ENCODE measurements around the gene VPS9D1.

VPS9D1 gene, protein sequence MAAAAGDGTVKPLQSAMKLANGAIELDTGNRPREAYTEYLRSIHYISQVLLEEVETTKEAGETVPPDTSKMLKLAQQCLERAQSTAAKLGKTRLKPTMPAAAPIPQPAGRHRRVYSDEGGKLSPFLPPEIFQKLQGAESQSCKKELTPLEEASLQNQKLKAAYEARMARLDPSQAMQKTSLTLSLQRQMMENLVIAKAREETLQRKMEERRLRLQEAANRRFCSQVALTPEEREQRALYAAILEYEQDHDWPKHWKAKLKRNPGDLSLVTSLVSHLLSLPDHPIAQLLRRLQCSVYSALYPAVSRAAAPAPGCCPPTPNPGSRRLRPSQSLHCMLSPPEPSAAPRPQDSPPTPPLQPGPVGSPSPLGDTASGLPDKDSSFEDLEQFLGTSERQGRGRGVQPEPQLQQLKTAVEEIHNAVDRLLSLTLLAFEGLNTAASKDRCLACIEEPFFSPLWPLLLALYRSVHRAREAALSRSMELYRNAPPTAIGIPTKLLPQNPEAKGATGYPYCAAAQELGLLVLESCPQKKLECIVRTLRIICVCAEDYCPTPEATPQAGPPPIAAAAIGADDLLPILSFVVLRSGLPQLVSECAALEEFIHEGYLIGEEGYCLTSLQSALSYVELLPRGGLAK

DNA sequence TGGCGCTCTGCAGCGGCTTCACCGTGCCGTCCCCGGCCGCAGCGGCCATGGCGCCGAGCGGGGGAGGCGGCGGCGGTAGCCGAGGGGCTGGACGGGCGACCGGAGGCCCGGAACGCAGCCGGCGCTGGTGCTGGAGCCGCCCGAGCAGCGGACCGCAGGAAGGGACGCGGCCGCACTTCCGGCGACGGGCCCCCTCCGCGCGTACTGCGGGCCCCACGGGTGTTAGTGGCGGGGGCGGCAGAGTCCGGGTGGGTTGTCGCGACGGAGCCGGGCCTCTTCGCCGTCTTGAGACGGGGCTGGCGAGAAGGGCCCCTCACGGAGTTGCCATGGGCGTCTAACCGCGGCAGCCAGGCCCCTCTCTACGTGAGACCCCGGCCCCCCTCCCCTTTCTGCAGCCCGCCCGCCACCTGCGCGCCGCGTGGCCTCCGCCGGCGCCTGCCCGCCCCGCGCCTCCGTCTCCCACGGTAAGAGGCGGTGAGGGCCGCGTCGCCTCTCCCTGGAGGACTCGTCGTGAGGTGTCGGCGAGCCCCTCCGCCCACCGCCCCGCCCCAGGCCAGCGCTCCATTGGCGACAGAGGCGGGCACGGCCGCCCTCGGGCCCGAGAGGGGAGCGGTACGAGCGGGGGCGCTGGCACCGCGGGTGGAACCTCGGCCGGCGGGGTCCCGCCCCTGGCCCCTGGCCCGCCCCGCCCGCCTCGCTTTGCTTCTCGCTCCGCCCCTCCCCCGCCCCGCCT is at the start of gene VPS9D1, which contains the start of gene ZNF276:
VPS9D1 (minus strand) TSS at position 86 of the 733 bp plus-strand sequence; CDS start at position 49, 37 bp downstream.
ZNF276 (plus strand) TSS at position 725 of the 733 bp plus-strand sequence. CDS start 104 bp downstream, outside the sequence.
- DNase-seq, result peak in 57 of 58 donors; percentile 30 to 88 (median 79)

- DNase-seq, result no peak
These were observed 49.7 kb upstream of the VPS9D1 start for GRCh38 chr16:89770367-89770766.

- no peak for DNase-seq
These were observed 44.7 kb upstream of the VPS9D1 start for GRCh38 chr16:89765292-89765830.

DNA sequence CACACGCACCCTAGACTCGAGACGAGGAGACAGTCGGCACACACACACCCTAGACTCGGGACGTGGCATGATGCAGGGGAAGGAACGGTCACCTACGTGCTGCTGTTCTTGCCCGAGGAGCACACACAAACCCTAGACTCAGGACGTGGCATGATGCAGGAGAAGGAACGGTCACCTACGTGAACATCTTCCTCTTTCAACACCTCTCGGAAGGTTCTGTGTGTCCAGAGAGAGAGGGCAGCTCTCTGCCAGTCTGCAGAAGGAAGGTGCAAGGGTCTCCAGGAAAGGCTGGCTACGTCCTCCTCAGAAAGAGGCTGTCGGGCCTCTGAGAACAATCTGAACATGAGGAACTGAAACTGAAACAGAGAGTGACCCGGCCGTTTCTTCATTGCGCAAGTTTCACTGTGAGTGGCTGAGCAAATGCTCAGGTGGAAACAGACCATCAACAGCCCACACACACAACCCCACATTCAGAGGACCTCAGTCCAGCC is 44.1 kb upstream of the VPS9D1 start:
- DNase-seq, result peak in 9 of 58 donors; percentile 7 to 34 (median 24)

- DNase-seq, result no peak
These were observed 40.7 kb upstream of the VPS9D1 start for GRCh38 chr16:89761304-89761922.

DNA sequence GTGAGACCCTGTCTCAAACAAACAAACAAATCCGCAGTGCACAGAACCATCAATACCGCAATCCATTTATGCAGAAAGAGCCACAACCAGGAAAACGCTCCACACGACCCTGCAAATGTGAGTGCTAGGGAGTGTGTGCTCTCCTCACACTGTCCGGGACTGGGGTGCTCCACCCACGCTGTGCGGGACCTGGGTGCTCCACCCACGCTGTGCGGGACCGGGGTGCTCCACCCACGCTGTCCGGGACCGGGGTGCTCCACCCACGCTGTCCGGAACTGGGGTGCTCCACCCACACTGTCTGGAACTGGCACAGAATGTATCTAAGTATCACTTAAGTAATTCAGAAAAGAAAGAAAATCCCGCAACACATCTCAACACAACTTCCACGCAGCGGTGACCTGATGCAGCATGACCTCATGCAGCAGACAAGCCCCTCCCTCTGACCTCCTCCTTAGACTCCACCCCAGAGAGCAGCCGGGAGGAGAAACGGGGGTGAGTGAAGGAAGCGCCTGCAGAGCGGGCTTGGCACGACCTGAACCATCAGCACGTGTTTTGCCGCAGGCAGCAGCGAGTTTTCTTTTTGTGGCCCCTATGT is 39.1 kb upstream of the VPS9D1 start:
- DNase-seq, result no peak

- peak in 3 of 58 donors; percentile 10 to 16 (median 14) for DNase-seq
These were observed 28.9 kb upstream of the VPS9D1 start for GRCh38 chr16:89749637-89750036.

- DNase-seq, result no peak
These were observed 28.2 kb upstream of the VPS9D1 start for GRCh38 chr16:89748921-89749320.

DNA sequence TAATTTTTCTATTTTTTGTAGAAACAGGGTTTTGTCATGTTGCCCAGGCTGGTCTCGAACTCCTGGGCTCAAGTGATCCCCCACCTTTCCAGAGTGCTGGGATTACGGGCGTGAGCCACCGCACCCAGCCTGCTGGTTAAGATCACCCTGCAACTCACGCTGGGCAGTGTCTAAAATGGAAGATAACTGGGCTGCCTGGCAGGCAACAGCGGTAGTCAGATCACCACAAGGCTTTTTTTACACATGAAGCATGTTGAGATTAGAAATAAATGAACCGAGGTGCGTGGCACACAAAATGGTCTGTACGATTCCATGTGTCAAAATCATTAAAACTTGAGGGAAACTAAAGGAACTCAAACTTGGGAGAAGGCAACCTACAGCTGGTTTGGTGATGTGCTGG is 27.4 kb upstream of the VPS9D1 start:
- DNase-seq, result no peak

DNA sequence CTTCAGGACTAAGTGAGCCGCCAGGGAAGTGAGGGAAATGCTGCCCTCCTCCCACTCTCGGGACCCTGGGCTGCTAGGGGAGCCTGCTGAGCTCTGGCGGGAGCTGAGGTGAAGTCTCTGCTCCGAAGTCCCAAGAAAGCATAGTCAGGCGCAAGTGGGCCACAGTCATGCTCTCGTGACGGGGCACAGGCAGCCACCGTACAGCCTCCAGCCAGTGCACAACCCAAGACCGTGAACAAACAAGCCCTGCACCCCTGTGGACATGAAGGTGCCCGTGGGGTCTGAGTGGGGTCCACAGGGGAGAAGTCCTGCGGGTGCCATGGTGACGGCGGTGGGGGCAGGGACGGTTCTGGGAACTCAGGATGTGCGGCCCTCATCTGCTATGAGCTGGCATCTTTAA is 25.3 kb upstream of the VPS9D1 start:
- no peak for DNase-seq

- no peak for DNase-seq
These were observed 24.1 kb upstream of the VPS9D1 start for GRCh38 chr16:89744813-89745212.

DNA sequence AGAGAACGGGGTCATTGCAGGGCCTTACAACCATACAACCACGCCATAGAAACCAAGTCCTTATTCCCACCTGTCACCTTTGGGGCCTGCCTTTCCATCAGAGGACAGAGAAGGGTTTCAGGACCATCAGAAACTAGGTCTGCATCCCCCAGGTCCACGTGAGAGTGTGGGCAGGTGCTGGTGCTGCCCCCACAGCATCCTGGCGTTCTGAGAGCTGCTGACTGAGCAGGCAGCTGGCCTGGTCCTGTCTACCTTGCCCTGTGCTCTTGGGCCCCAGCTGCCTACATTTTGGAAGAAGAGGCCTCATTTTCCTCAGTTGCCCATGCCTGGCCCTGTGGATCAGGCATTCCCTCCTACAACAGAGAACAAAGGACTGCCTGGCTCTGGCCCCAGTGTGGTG is 22.2 kb upstream of the VPS9D1 start:
- peak in 1 of 58 donors; percentile 22 for DNase-seq

DNA sequence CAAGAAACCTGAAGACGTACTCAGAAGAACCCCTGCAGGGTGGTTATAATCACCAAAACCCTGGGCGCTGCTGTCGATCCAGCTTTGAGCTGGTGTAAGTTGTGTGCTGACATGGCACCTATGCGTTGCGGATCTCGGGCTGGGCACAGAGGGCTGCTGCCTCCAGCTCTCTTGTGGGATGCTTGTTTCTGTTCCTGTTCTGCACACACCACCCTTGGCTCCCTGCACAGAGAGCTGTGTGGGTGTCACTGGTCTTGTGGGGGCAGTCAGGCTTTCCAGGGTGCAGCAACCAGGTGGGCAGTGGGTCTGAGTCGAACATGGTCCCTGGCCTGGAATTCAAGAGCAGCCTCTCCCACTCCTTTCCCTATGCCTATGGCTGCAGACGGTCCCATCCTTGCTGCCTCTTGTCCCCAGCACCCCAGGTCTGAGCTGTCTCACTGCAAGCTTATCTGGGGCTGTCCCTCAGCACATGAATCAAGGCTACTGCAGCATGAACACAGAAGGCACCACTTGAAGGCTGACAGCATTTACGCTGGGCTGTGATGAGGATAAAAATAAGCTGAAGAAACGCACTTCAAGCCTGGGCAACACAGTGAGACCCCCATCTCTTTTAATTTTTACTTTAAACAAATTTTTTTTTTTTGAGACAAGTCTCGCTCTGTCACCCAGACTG is 20.8 kb upstream of the VPS9D1 start:
- peak in 1 of 58 donors; percentile 5 for DNase-seq

- DNase-seq, result no peak
These were observed 18.7 kb upstream of the VPS9D1 start for GRCh38 chr16:89739383-89739782.

- DNase-seq, result no peak
These were observed 18.0 kb upstream of the VPS9D1 start for GRCh38 chr16:89738538-89739317.

DNA sequence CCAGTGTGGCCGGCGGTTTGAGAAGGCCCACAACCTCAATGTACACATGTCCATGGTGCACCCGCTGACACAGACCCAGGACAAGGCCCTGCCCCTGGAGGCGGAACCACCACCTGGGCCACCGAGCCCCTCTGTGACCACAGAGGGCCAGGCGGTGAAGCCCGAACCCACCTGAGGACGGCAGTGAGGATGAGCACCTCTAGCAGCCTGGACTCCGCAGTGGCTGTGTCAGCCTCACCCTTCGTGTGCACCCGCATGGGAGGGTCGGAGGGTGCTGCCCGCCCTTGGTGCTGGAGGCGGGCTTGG is 17.3 kb upstream of the VPS9D1 start:
- no peak for DNase-seq

DNA sequence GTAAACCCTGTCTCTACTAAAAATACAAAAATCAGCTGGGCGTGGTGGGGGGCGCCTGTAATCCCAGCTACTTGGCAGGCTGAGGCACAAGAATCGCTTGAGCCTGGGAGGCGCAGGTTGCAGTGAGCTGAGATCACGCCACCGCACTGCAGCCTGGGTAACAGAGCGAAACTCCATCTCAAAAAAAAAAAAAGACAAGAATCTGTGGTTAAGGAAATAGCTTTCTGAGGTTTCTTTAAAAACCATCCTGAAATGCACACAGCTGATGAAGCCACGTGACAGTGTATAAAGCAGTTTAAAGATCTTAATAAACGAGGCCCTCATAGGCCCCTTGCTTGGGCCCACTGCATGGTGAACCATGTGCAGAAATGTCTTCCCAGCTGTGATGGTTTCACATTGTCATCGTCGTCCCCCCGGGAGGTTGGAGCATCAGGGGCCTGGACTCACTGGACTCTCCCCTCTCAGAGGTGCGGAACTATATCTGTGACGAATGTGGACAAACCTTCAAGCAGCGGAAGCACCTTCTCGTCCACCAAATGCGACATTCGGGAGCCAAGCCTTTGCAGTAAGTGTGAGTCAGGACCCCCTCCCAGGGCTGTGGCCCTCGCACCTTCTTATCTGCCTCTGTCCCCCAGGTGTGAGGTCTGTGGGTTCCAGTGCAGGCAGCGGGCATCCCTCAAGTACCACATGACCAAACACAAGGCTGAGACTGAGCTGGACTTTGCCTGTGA is 16.8 kb upstream of the VPS9D1 start:
- no peak for DNase-seq

GRCh38 chr16:89736554-89736953 is 15.9 kb upstream of the VPS9D1 start:
- no peak for DNase-seq

- no peak for DNase-seq
These were observed 13.1 kb upstream of the VPS9D1 start for GRCh38 chr16:89733792-89734191.
